Measurements from ENCODE around the gene IFI44L.

The IFI44L gene

DNA sequence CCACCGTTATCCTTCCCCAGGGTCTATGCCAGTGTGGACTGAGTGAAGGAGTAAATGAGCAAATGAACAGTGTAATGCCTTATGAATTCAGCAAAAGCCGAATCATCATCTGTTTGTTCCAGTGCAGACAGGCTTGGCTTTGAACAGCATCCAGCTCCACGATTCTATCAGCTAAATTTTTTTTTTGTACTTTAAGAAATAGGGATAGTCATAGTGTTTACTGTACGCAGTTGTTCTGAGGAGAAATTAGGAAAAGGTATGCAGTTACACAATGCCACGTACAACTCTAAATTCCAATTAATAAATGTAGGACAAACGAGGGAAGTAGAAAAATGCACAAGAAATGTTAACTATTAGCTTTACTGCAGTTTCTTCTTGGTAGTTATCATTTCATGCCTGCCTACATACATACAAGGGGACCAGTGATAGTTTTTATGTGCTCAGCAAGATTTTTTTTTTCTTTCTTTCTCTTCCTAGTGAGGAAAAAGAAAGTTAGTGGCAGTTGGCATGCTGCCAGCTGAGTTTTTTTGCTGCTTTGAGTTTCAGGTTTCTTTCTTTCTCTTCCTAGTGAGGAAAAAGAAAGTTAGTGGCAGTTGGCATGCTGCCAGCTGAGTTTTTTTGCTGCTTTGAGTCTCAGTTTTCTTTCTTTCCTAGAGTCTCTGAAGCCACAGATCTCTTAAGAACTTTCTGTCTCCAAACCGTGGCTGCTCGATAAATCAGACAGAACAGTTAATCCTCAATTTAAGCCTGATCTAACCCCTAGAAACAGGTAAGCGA lies at the start of gene IFI44L:
Gene IFI44L, plus strand, starts transcription at position 646 of the 777 bp plus-strand sequence. CDS start 7,468 bp downstream, outside the sequence.
- no peak for DNase-seq

DNA sequence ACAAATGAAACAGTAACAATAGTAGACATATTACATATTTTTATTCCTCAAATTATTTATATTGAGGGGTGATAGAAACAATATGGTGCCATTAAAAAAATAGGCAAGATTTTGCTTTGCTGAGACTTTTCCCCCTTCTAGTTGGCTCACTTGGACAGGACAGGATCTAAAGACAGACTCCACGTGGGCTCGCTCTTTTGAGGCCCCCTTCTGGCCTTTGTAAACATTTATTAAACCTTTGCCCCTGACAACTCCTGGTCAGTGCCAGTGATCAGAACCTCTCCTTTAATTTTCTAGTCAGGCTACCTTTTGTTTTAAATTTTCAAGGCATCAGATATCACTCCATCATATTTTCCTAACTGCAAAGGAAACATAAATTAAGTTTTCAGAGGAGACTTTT lies 49.7 kb upstream of the IFI44L start:
- DNase-seq = no peak

DNA sequence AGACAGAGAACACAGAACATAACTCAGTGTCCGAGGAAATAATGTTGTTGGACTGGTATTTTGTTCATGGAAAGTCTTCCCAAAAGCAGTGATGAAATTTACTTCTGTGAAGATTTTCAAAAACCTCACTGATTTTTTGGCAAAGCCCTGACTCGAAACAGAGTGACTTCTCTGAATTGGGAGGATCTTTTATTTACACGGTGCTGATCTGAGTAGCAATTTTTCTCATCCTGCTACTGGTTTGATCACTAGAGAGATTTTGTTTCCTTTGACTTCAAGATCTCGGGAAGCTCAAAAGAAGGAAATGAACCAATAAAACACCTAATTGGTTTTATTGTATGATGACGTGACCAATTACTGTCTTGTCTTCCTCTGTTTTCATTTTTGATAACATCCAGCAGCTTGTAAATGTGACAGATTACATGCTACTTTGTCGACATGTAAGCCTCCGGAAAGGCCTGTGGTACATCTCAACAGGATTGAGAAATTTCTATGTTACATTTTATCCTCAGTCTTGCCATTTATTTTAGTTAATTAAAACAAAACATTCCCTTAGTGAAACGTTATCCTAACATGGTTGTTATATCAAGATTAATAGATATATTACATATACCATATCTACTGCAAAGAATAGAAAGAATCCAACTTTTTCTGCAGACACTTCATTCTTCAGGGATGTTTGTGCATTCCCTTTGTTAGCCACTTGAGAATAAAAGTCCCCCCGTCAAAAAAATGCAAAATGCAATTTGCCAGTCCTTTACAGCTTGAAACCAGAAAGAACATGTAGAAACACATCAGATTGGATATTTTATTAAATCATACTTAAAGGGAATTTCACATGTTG lies 42.8 kb upstream of the IFI44L start:
- no peak for DNase-seq

DNA sequence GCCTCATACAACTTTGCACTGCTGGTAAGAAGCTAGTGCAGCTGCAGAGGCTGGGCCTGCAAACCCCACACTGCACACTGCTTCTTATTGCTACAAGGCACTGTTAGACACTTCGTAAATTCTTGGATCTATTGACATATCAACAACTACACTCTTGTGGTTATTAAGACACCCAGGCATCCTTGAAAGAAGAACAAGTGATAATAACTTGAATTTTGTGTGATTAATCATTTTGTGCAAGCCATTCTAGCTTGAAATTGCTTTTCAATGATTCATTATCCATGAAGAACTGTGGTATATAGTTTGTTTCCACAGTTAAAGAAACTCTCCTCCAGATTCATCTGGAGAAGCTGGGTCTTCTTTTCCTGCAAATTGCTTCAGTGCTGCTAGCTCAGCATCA lies 33.7 kb upstream of the IFI44L start:
- no peak for DNase-seq

DNA sequence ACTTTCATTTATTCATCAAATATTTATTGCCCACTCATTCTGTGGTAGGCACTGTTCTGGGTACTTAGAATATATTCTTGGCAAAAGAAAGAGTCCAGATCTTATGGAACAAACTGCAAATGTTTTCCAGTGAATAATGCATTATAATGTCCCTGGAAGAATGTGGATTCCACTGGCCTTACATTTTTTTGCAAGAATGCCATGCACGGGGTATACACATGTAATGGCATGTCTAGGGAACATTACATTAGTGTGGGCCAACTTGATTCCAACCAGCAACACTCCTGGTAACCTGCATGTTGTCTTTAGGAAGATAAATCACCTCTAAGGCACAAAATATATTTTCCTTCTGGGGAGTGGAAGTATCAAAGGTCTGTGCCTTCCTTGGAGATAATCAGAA lies 33.0 kb upstream of the IFI44L start:
- no peak for DNase-seq

DNA sequence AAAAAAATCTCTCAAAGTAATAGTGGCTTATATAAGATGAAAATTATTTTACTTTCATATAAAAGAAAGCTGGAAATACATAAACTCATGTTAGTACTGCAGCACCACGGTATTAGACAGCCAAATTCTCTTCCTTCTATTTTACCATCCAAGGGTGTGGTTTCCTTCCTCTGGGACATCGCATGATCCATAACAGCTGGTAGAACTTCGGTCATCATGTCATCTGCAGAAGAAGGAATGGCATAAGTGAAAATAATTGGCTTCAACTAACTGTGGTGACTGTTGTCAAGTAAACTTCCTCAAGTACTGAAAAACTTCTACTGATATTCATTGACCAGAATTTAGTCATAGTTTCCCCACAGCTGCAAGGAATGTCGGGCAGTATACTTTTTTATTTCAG lies 28.3 kb upstream of the IFI44L start:
- no peak for DNase-seq

DNA sequence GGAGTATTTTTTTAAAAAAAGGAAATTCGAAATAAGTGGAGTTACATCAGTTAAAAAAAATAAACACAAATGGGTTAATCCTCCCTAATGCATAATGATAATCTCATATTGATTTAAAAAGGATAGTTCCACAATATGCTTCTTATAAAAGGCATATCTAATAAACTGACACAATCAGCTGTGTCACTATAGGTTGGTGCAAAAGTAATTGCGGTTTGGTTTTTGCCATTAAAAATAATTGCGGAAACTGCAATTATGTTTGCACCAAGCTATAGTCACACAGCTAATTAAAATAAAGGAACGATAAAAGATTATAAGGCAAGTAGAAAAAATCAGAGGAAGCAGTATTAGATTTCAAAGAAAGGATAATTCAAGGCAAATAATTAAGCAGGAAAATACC lies 21.0 kb upstream of the IFI44L start:
- no peak for DNase-seq

DNA sequence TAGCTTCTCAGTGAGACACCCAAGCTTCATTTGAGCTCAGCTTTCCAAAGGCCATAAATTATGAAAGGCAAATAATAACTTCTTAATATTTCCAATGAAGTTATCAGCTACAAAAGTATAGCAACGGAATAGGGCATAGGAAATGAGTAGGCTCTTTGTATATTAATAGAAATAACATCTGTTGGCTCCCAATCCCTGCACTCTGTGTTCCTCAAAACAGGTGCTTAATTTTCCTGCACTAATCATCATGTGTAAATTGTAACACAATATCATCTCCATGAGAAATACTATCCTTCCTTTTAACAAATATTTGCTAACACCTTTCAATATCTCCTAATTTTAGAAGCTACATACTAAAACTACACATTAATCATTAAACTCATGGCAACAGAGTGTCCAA lies 19.2 kb upstream of the IFI44L start:
- no peak for DNase-seq

DNA sequence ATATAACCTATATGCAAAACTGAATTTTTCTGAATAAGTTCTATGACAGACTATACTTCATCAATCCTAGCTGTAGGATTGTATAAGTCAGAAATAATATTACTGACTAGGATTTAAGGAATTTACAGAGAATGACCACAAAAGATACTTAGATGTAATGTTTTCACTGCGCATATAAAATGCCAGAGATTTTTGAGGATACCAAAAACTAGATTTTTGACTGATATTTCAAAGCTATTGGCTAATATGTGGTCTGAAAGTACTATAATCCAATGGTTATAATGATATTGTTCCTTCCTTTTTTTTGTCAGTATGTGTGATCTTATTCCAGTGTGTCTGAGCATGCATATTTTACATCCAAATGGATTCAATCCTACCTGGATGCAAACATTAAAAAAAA lies 17.0 kb upstream of the IFI44L start:
- no peak for DNase-seq

DNA sequence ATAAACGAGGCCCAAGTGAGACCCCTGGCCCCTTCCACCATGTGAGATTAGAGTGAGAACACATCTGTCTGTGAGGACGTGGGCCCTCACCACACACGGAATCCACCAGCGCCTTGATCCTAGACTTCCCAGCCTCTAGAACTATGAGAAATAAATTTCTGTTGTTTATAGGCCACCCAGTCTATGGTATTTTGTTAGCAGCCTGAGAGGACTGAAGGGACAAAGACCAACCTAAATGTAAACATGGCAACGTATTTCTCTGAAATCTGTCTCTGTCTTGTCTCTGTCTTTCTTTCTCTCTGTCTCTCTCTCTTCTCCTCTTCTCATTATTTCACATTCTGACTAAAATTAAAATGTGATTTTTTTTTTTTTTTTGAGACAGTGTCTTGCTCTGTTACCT lies 15.6 kb upstream of the IFI44L start:
- DNase-seq = no peak

DNA sequence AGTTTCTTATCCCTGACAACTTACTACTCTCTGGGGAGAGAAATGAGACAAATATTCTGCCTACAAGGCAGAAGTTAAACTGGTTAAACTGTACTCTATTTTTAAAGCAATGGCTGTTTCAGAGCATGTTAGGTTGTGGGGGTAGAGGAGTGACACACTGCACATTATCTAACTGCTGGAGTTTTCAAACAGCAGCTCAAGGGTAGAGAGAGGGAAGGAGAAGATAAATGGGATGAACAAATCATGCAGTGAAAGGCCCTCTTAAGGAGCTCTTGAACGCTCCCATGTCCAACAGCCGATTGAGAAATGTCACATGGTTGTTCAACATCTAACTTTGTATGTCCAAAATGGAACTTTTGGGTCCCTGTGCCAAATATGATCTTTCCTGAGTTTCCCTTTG lies 14.0 kb upstream of the IFI44L start:
- DNase-seq = no peak

DNA sequence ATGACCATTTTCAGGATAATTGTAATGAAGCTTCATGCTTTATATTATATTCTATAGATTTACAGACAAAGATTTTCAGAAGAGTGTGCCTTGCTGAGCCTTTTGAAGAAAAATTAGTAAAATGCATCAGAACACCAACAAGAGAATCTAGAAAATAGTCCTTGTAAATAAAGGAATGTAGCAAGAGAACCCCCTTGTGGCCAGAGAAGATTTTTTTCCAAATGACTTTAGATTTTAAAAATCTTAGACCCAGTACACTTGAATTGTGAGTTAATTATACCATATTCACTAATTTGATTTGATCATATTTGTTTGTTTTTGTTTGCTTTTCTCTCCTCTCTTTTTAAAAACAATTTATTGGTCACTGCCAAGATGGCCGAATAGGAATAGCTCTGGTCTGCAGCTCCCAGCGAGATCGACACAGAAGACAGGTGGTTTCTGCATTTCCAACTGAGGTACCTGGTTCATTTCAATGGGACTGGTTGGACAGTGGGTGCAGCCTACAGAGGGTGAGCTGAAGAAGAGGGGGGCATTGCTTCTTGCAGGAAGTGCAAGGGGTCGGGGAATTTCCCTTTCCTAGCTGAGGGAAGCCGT lies 12.8 kb upstream of the IFI44L start:
- DNase-seq = no peak

DNA sequence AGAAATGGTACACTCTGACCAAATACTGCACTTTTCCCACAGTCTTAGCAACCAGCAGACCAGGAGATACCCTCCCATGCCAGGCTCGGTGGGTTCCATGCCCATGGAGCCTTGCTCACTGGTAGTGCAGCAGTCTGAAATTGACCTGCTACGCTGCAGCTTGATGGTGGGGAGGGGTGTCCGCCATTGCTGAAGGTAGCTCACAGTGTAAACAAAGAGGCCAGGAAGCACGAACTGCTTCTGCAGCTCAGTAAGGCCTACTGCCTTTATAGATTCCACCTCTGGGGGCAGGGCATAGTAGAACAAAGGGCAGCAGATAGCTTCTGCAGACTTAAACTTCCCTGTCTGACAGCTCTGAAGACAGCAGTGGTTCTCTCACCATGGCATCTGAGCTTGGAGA lies 12.3 kb upstream of the IFI44L start:
- no peak for DNase-seq

DNA sequence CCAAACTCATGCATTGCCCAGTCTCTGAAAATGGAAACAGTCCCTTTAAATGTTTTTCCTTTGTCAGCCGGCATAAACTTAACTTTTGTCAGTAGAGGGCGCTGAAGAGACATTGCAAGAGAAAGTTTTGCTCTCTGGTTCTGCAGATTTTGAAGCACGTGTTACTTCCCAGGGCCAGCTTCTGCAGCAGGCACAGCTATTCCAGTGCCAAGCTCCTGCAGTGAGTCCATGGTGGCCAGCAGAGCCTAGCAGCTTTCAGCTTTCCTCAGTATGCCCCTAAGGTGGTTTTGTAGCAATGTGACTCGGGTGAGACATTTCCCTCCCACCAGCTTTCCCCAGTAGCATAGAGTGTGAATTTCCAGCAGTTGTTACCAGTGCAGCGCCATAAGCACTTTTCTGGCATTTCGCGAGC lies 2.6 kb upstream of the IFI44L start:
- DNase-seq = no peak

DNA sequence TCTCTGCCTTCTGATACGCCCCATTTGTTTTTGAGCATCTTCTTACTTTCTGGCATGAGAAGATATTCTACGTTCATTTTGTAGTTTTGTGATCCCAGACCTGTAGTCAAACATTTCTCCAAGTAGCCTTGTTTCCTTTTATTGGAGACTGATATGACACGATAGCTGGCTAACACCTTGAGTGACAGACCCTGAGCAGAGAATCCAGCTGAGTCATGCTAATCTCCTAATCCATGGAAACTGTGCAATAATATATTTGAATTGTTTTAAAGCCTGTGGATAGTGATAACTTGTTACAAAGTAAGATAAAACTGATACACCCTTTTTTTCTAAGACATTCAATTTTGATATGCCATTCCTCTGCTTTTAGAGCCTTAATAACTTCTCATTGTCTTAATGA lies 1.2 kb upstream of the IFI44L start:
- DNase-seq = no peak

DNA sequence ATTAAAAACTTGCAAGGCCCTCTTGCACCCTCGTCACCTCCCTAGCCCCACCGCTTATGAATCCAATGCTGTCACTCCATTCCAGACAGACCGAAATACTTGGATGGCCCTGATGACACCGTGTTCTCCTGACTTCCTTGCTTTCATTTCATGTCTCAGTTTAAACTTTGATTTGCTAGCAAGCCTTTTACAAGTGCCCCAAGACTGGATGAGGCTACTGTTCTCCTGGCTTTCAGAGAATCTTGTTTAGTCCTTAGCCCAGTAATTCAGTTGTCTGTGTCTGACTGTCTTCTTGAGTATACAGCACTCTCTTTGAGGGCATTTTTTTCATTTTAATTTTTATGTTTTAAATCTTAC lies 824 bp upstream of the IFI44L start:
- no peak for DNase-seq

DNA sequence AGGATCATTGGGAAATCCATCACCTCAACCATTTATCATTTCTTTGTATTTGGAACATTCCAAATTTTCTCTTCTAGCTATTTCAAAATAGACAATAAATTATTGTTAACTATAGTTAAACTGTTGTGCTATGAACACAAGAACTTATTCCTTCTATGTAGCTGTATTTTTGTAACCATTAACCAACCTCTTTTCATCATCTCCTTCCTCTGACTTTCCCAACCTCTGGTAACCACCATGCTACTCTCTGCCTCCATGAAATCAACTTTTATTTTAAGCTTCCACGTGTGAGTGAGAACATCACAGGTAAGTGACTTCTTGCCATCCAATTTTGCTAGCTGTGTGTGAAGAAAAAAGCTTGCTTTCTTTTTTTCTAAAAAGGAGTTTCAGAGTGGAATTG lies 418 bp downstream of the IFI44L start:
- DNase-seq = no peak

DNA sequence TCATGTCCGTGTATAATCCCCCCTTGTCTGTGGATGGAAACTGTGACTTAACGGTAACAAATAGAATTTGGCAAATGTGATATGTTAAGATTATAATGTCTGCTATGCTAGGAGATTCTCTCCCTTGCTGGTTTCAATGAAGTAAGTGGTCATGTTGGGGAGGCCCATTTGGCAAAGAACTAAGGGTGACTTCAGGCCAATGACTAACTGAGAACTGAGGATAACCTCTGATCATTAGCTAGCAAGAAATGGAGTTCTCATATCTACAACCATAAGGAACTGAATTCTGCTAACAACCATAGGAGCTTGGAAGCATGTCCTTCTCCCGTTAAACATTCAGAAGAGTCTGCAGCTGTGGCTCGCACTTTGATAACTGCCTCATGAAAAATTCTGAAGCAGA lies 2.3 kb downstream of the IFI44L start:
- DNase-seq = no peak

DNA sequence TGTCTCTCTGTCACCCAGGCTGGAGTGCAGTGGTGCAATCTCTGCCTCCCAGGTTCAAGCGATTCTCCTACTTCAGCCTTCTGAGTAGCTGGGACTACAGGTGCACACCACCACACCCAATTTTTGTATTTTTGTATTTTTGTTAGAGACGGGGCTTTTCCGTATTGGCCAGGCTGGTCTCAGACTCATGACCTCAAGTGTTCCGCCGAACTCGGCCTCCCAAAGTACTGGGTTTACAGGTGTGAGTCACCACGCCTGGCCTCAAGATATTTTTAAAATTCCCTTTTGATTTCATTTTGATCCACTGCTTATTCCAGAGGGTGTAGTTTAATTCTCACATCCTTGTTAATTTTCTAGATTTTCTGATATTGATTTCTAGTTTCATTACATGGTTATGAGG lies 3.8 kb downstream of the IFI44L start:
- DNase-seq = no peak

DNA sequence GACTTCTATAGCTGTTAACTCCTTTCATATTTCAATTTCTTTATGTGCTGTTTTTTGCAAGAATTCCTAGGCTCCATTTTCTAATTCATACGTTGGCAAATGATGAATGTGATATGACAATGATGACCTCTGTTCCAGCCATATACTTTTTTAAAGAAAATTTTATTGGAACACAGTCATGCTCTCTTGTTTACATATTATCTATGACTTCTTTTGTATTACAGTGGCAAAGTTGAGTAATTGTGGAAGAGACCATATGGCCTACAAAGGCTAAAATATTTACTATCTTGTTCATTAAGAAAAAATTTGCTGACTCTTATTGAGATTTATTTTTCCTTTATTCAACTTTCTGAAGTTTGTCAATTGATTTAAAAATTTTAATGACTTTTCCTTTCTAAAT lies 7.1 kb downstream of the IFI44L start:
- no peak for DNase-seq

DNA sequence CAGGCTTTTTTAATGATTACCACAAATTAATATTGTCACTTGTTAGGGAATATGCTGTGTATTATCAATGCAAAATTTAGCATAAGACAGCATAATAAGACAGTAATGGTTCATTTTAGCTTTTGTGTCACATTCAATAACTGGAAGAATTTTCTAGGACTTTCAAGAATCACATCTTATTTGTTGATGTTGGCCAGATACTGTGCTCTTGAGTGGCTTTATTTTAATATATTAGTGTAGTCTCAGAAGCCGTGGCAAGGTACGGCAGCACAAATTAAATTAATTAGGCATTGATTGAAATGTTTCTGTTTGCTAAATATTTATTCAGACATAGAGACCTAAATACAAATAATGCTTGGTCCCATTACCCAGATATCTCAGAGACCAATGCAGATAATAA lies 10.4 kb downstream of the IFI44L start:
- no peak for DNase-seq

DNA sequence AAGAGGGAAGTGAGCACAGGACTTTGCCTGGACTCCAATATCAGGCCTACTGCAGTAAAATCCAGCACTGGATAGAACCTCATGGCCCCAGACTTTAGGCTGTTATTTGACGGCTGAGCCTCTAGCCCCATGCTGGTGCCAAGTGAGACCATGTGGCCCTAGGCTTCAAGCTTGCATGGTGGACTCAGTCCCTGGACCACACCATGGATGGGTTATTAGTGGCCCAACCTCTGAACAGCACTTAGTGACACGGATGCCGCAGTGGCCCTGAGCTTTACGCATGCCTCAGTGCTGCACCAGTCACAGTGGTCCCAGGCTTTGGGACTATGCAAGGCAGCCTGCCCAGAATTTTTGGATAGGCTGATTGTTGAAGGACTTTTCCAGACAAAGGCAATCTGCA lies 13.0 kb downstream of the IFI44L start:
- DNase-seq = no peak

DNA sequence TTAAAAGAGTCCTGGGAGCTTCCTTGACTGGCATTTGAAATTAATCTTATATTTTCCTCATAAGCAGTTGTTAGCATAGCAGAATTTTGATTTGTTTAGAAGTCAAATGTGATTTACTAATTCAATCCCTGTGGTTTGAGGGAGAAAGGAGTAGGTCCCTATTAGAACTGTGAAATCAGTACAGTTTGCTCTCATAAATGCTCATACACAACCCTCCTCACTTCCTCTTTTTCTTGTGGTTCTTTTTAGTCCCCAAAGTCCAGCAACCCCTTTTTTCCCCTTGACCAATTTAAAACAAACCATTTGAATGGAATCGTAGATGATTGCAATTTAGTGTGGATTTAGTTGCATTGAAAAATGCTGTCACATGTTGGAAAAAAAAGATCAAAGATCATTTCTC lies 20.2 kb downstream of the IFI44L start:
- DNase-seq = no peak

DNA sequence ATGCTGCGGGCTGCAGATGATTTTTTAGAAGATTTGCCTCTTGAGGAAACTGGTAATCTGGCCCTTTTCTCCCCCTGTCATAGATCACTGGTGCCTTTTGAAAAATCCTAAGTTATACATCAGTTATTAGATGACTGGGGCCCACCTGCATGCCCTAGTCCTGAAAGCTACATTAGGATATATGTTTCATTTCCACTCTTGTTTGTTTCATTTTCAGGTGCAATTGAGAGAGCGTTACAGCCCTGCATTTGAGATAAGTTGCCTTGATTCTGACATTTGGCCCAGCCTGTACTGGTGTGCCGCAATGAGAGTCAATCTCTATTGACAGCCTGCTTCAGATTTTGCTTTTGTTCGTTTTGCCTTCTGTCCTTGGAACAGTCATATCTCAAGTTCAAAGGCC lies 21.3 kb downstream of the IFI44L start:
- no peak for DNase-seq

All from 8988T (cell line).